ENCODE results near the gene SSBP2.

- TF ChIP-seq TAF1 (IDR thresholded peaks at IDR 0.05; ENCODE audit: low read depth) (no peak), MAX (IDR thresholded peaks at IDR 0.05) (no peak), TCF12 (IDR thresholded peaks at IDR 0.05; ENCODE audit: low read depth) (no peak), USF1 (IDR thresholded peaks at IDR 0.05) (no peak), RAD21 (IDR thresholded peaks at IDR 0.05; ENCODE audit: low read depth) (peak; percentile 64)
Measured at GRCh38 chr5:81425569-81425968, 325.3 kb downstream of the SSBP2 start.

Data from Ishikawa (cell line).